T-helper 1 cell treated with Interleukin-12 subunit alpha and Interleukin-12 subunit beta and Interleukin-4 antibody, amounts not matched to agents 30 ng/mL and 1 ng/mL, for 36 hours (primary cell): ENCODE data around the gene CCDC88C. TPM values are rescaled to one million over a fixed set of nuclear protein-coding genes. Genes with fewer than 3 reads are reported as not detected.

ENCODE experiments used
- intact Hi-C: fragments of 100-400 bp; cut with micrococcal nuclease; formaldehyde crosslinking; loops from one replicate; pipeline ENCODE4 v1.15.1; 2024
- total RNA-seq: library from RNA; stranded (reverse); gene quantifications from 2 replicates; pipeline ENCODE4 v1.2.3, GENCODE V29; 2022

The CCDC88C gene
- total RNA-seq, 1 donor from 2014 or later, result 196 TPM

GRCh38 chr14:91367173-91368171 is 50.1 kb downstream of the CCDC88C start:
- intact Hi-C loops, result loop anchor here (1.0 kb wide), 3 partner anchors 12 to 49 kb away; no protein-coding TSS in a partner anchor

- intact Hi-C loops, result loop anchor here (1.0 kb wide), 3 partner anchors 11 to 50 kb away; no protein-coding TSS in a partner anchor
Observed at GRCh38 chr14:91366749-91367148, 50.9 kb downstream of the CCDC88C start.

- intact Hi-C loops, result no loop called here
Observed at GRCh38 chr14:91365552-91365951, 52.1 kb downstream of the CCDC88C start.

DNA sequence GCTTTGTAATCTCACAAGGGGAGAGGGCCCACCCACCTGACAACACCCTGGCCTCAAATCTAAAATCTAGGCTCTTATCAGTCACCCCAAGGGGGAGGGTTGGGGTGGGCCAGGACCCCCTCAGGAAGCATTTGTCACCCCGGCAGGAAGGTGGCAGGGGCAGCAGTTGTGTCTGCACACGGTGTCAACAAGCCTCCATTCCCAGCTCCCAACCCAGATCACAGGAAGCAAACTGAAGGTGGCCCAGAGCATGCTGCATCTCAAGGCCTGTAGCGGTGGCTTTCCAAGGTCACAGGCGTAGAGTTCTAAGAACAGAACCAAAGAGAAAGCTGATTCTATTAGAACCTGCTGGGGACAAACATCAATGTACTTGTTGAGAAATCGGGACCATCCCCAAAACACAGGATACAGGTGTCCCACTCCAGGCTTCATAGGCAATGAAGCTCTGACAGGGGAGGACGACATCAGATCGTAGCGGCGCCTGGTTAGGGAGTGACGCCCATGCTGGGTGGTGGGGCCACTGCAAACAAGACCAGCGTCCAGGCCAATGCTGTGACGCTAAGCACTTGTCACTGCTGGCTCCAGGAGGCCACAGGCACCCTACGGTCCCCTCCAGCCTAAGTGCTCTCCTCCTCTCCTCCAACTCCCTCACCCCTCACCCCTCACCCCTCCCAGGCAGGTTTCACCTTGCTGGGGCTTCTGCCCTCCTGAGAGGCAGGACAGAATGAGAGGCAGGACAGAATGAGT is 52.9 kb downstream of the CCDC88C start:
- intact Hi-C loops, result no loop called here

GRCh38 chr14:91363776-91364523 is 53.7 kb downstream of the CCDC88C start:
- intact Hi-C loops, result no loop called here

DNA sequence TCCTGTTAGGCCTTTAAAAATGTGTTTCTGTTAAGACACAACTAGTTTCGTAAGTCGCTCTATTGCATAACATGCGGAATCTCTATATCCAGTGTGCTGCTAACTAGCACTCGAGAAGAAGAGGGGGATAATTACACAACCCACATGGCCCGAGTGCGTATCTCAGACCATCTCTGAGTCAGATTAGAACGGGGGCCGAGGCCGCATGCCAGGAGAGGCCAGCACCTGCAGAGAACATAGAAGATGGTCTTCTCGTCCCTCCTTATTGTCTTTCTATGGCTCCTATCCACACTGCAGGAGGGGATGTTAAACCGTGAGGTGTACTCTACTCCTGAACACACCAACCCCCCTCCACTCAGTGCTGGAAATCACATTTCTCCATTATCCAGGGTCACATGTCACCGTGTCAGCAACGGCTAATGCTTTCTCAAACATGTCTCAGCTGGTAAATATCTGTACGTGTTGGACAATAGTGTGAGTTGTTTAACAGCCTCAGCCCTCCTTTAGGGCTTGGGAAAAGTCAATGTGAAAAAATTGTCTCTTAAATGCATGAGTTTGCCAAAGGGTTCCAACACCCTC is 56.3 kb downstream of the CCDC88C start:
- intact Hi-C loops, result no loop called here

GRCh38 chr14:91360490-91361232 is 57.0 kb downstream of the CCDC88C start:
- intact Hi-C loops, result no loop called here

GRCh38 chr14:91358654-91359220 is 58.9 kb downstream of the CCDC88C start:
- intact Hi-C loops, result no loop called here

DNA sequence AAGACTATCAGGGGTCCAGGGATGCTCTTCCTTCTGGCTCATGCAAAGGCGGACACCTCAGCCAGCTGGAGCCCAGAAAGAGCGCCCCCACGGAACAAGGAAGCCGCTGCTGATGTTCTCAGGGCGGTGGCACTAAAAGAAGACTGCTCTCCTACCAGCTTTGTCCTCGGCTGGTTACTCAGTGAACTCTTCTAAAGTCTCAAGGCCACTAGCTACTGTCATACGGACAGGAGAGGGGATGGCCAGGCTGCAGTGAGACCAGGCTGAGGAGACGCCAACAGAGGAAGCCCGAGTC is 59.6 kb downstream of the CCDC88C start:
- intact Hi-C loops, result no loop called here

DNA sequence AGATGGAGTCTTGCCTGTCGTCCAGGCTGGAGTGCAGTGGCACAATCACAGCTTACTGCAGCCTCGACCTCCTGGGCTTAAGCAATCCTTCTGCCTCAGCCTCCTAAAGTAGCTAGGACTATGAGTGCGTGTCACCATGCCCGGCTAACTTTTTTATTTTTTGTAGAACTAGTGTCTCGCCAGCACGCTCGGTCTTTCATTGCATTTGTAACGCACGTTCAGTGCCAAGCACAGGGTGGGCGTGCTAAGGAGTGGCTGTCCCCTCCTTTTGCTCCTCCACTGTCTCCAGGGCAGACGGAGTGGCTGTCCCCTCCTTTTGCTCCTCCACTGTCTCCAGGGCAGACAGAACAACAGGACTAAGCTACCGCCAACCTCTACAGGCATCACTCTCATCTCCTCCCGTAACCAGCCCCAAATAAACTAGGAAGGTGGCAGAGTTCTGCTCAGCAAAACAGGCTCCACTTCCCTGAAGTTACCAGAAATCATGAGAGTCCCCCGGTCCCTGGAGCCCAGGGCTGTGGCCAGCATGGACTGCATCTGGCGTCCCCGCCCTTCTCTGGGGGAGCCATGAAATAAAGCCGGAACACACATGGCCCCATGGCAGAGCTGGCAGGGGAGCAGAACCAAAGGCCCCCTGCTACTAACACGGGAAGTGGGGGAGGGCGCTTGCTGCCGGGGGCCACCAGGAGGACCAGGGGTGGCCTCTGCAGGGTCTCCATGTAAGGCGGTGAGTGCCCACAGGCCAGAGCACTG is 60.2 kb downstream of the CCDC88C start:
- intact Hi-C loops, result no loop called here

DNA sequence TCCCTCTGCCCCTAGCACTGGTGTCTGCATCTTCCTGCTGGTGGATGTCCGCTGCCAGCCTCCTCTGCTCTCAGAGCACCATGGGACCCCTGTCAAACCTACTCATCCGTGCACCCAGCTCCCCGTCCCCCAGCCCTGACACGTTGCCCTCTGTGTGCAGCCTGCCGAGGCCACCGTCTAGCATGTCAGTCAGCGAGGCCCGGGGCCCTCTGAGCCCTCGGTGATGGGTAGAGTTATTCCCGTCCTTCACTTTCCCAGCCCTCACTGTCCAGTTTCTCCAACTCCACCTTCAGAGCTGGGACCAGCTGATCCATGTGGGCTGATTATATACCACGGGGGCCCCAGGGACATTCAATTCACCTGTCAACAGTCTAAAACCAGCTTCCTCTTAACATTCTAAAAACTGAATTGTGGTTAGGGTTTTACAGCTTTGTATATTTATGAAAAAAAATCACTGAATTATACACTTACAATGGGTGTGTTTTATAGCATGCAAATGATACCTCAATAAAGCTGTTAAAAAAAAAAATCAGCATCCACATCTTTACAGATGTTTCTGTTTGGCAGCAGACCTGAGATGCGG is 61.3 kb downstream of the CCDC88C start:
- intact Hi-C loops, result loop anchor here (1.0 kb wide), 1 partner anchor 17 kb away; no protein-coding TSS in a partner anchor

- intact Hi-C loops, result loop anchor here (1.0 kb wide), 1 partner anchor 12 kb away; no protein-coding TSS in a partner anchor
Observed at GRCh38 chr14:91354979-91355685, 62.5 kb downstream of the CCDC88C start.

DNA sequence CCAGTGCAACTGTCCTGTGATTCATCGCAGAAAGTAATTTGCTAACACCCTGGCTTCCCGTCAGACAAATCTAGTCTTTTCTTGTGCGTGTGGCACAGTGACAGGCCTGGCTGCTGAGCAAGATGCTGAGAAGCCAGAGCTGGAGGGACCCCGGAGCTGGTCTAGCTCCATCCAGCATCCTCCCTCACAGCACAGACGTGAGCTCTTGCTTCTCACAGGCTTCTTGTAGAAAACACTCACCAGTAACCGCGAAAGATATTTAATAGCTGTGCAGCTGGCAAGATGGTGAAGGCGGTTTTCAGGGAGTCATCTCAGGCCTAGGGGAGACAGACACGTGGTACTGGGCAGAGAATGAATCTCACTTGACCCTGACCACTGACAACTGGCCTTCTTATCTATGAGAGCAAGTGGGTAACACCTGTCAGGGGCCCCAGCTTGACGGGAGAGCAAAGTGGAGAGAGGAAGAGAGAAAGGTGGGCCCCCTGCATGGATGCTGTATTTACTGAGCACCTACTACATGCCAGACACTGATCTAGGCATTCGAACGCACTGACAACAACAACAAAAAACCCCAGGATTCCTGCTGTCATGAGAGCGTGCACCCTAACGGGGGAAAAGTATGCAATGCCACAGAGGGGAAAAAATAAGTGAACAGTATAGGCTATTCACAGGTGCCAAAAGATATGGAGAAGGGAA is 63.3 kb downstream of the CCDC88C start:
- intact Hi-C loops, result no loop called here

- intact Hi-C loops, result no loop called here
Observed at GRCh38 chr14:91352728-91353692, 64.6 kb downstream of the CCDC88C start.

DNA sequence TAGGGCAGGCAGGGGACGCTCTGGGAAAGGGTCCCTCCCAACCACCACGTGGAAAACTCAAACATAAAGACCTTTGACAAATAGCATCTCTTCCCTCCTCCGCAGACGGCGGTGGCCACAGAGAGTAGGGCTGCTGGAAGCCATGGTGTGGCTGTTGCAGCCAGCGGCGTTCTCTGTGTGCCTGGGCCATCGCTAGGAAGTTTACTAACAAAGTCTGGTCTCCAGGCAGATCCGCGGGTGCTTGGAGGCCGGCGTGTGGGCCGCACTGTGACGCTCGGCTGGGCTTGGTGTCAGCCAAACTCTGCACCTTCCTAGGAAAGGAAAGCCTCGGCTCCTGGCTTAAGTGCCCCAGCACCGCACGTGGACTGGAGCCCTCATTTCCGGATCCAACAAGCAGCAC is 65.6 kb downstream of the CCDC88C start:
- intact Hi-C loops, result no loop called here

GRCh38 chr14:91351512-91351862 is 66.1 kb downstream of the CCDC88C start:
- intact Hi-C loops, result loop anchor here (1.0 to 2.0 kb wide), 3 partner anchors 46 to 327 kb away; no protein-coding TSS in a partner anchor
